ENCODE data around the gene PTPA.
"Not testable (repeated sequence)": the region's sequence is repeated elsewhere in the genome, so short reads cannot be mapped to it uniquely, and the experiment has no call there.

DNA sequence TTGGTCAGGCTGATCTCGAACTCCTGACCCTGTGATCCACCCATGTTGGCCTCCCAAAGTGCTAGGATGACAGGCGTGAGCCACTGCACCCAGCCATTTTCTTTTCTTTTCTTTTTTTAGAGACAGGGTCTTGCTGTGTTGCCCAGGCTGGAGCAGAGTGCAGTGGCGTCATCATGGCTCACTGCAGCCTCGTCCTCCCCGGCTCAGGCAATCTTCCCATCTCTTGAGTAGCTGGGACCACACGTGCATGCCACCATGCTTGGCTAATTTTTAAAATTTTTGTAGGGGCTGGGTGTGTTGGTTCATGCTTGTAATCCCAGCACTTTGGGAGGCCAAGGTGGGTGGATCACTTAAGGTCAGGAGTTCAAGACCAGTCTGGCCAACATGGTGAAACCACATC, 85.8 kb downstream of the PTPA start:
- TF ChIP-seq, protein P1, sequence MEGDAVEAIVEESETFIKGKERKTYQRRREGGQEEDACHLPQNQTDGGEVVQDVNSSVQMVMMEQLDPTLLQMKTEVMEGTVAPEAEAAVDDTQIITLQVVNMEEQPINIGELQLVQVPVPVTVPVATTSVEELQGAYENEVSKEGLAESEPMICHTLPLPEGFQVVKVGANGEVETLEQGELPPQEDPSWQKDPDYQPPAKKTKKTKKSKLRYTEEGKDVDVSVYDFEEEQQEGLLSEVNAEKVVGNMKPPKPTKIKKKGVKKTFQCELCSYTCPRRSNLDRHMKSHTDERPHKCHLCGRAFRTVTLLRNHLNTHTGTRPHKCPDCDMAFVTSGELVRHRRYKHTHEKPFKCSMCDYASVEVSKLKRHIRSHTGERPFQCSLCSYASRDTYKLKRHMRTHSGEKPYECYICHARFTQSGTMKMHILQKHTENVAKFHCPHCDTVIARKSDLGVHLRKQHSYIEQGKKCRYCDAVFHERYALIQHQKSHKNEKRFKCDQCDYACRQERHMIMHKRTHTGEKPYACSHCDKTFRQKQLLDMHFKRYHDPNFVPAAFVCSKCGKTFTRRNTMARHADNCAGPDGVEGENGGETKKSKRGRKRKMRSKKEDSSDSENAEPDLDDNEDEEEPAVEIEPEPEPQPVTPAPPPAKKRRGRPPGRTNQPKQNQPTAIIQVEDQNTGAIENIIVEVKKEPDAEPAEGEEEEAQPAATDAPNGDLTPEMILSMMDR (IDR thresholded peaks at IDR 0.05): not testable (repeated sequence)
- not testable (repeated sequence) for TF ChIP-seq POLR2A (IDR thresholded peaks at IDR 0.05)

All from breast epithelium (tissue), 3 donors.